ENCODE data around the gene PCLAF. TPM values are rescaled to one million over a fixed set of nuclear protein-coding genes. Genes with fewer than 3 reads are reported as not detected.
"Not testable (repeated sequence)": the region's sequence is repeated elsewhere in the genome, so short reads cannot be mapped to it uniquely, and the experiment has no call there.

Gene PCLAF
- total and polyA plus RNA-seq, 12 donors = 0.32 to 11.9 (median 1.6) TPM; not detected in 1

- 65 to 82% (median 75%) methylated on average over 9 of the region's 9 CpGs for WGBS, 4 donors
- intact Hi-C loops (cut with DNase I) = no loop called here
- no peak overlapping the region for H3K27ac ChIP-seq
Measured at GRCh38 chr15:64379216-64379960, 1.9 kb downstream of the PCLAF start.

GRCh38 chr15:64373360-64373759 is 7.9 kb downstream of the PCLAF start:
- Histone ChIP-seq H3K4me1 (replicated peaks in 1 of 2) (no peaks in the 10 kb centered on the region), H3K27ac (no peak overlapping the region), H3K9me3 (replicated peaks in 1 of 3) (no peaks in the 10 kb centered on the region), H3K4me3 (no peak overlapping the region), H3K27me3 (no peaks in the 10 kb centered on the region), H3K36me3 (replicated peaks in 1 of 2) (no peaks in the 10 kb centered on the region)
- 87 to 95% (median 92%) methylated on average over 8 of the region's 8 CpGs for WGBS, 4 donors
- intact Hi-C loops (cut with DNase I) = no loop called here
- TF ChIP-seq, protein P1, sequence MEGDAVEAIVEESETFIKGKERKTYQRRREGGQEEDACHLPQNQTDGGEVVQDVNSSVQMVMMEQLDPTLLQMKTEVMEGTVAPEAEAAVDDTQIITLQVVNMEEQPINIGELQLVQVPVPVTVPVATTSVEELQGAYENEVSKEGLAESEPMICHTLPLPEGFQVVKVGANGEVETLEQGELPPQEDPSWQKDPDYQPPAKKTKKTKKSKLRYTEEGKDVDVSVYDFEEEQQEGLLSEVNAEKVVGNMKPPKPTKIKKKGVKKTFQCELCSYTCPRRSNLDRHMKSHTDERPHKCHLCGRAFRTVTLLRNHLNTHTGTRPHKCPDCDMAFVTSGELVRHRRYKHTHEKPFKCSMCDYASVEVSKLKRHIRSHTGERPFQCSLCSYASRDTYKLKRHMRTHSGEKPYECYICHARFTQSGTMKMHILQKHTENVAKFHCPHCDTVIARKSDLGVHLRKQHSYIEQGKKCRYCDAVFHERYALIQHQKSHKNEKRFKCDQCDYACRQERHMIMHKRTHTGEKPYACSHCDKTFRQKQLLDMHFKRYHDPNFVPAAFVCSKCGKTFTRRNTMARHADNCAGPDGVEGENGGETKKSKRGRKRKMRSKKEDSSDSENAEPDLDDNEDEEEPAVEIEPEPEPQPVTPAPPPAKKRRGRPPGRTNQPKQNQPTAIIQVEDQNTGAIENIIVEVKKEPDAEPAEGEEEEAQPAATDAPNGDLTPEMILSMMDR (IDR thresholded peaks at IDR 0.05) = no peak
- TF ChIP-seq POLR2A (IDR thresholded peaks at IDR 0.05) = no peak
- DNase-seq = no peak

More at GRCh38 chr15:64379216-64379960, 1.9 kb downstream of the PCLAF start:
- Histone ChIP-seq H3K9me3 (replicated peaks in 1 of 3) (no peaks in the 10 kb centered on the region), H3K4me3 (no peak overlapping the region), H3K36me3 (replicated peaks in 1 of 2) (no peaks in the 10 kb centered on the region), H3K4me1 (replicated peaks in 1 of 2) (peaks cover 0 to 10% of the 10 kb centered on the region in 2 donors), H3K27me3 (no peaks in the 10 kb centered on the region)
- DNase-seq = no peak
- TF ChIP-seq, protein P1 (IDR thresholded peaks at IDR 0.05) = no peak
- TF ChIP-seq POLR2A (IDR thresholded peaks at IDR 0.05) = no peak

GRCh38 chr15:64371383-64371782 is 9.9 kb downstream of the PCLAF start:
- intact Hi-C loops (cut with DNase I); H3K27ac ChIP-seq; H3K36me3 ChIP-seq (replicated peaks in 1 of 2); H3K9me3 ChIP-seq (replicated peaks in 1 of 3); H3K4me3 ChIP-seq; H3K4me1 ChIP-seq (replicated peaks in 1 of 2); H3K27me3 ChIP-seq; DNase-seq: not testable (repeated sequence)
- WGBS, 4 donors = 98 to 99% (median 98%) methylated on average over 8 of the region's 8 CpGs

- no peaks in the 10 kb centered on the region for H3K27me3 ChIP-seq
- H3K4me3 ChIP-seq = no peak overlapping the region
- TF ChIP-seq, protein P1 (IDR thresholded peaks at IDR 0.05) = no peak
- TF ChIP-seq POLR2A (IDR thresholded peaks at IDR 0.05) = no peak
- no peaks in the 10 kb centered on the region for H3K36me3 ChIP-seq (replicated peaks in 1 of 2)
- WGBS, 4 donors = 55 to 69% (median 62%) methylated on average over 2 of the region's 2 CpGs
- peak in 2 of 7 donors; percentile 24 to 49 for DNase-seq
- no peaks in the 10 kb centered on the region for H3K4me1 ChIP-seq (replicated peaks in 1 of 2)
- no peak overlapping the region for H3K27ac ChIP-seq
- no peaks in the 10 kb centered on the region for H3K9me3 ChIP-seq (replicated peaks in 1 of 3)
- intact Hi-C loops (cut with DNase I) = no loop called here
Measured at GRCh38 chr15:64369078-64369607, 12.1 kb downstream of the PCLAF start.
